NB4 (cell line): ENCODE data around the gene PTRH1.

Experiments
- MYC ChIP-seq: IDR thresholded peaks from 2 replicates; pipeline ENCODE4 v1.6.1; 2011; ENCODE audit warnings: low read depth, low read length
- POLR2A ChIP-seq: IDR thresholded peaks from 2 replicates; pipeline ENCODE4 v1.6.1; 2011; ENCODE audit warnings: mild to moderate bottlenecking; ENCODE audit not compliant: insufficient read length; ENCODE audit errors: extremely low read depth
- TF ChIP-seq, protein P1 (sequence below): IDR thresholded peaks from one replicate; pipeline ENCODE4 v1.5.1; 2012; ENCODE audit warnings: low read depth, low read length
- TF ChIP-seq, protein P2 (sequence below): IDR thresholded peaks from 2 replicates; pipeline ENCODE4 v1.6.1; 2011; ENCODE audit warnings: low read depth, low read length

DNA sequence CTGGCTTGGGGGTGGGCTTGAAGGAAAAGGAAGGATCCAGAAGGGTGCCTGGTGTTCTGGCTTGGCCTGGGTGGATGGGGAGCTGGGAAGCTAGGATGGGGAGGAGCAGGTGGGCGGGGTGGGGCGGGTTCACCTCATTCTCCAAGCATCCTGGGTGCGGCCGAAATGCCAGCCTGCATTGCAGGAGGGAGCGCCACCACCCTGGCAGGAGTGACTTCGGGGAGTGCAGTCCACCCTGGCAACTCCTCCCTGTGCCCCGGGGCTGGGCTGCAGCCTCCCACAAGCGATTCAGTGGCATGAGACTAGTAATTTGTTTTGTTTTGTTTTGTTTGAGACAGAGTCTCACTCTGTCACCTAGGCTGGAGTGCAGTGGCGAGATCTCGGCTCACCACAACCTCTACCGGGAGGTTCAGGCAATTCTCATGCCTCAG is 5.9 kb upstream of the PTRH1 start:
- TF ChIP-seq, protein P1, sequence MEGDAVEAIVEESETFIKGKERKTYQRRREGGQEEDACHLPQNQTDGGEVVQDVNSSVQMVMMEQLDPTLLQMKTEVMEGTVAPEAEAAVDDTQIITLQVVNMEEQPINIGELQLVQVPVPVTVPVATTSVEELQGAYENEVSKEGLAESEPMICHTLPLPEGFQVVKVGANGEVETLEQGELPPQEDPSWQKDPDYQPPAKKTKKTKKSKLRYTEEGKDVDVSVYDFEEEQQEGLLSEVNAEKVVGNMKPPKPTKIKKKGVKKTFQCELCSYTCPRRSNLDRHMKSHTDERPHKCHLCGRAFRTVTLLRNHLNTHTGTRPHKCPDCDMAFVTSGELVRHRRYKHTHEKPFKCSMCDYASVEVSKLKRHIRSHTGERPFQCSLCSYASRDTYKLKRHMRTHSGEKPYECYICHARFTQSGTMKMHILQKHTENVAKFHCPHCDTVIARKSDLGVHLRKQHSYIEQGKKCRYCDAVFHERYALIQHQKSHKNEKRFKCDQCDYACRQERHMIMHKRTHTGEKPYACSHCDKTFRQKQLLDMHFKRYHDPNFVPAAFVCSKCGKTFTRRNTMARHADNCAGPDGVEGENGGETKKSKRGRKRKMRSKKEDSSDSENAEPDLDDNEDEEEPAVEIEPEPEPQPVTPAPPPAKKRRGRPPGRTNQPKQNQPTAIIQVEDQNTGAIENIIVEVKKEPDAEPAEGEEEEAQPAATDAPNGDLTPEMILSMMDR = no peak
- no peak for TF ChIP-seq POLR2A
- TF ChIP-seq, protein P2, sequence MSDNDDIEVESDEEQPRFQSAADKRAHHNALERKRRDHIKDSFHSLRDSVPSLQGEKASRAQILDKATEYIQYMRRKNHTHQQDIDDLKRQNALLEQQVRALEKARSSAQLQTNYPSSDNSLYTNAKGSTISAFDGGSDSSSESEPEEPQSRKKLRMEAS = no peak
- no peak for TF ChIP-seq MYC
